GM10266 (cell line): ENCODE data around the gene PODXL.

Experiments used
- DNase-seq: peaks from one replicate; pipeline ENCODE4 v3.0.0; 2012; ENCODE audit errors: extremely low spot score
- CTCF ChIP-seq: IDR thresholded peaks from 2 replicates; pipeline ENCODE4 v1.5.1; 2012; ENCODE audit warnings: mild to moderate bottlenecking, low read depth; ENCODE audit not compliant: control insufficient read depth, insufficient read depth; ENCODE audit errors: missing control alignments

Gene PODXL

DNA sequence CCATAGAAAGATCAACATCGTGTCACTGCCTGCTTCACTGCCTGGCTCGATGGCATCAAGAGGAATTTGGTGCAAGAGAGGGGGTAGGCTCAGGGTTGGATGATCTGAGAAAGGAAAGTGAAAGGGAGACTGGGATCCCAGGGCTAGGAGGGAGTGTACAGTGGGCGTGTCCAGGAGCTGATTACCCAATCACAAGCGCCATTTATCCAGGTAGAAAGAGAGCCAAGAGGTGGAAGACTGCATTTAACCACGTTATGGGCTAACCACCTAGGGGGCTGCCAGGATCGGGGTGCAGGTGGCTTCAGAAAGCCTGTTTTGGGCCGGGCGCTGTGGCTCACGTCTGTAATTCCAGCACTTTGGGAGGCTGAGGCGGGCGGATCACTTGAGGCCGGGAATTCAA is 10.3 kb downstream of the PODXL start:
- DNase-seq = no peak
- no peak for TF ChIP-seq CTCF

DNA sequence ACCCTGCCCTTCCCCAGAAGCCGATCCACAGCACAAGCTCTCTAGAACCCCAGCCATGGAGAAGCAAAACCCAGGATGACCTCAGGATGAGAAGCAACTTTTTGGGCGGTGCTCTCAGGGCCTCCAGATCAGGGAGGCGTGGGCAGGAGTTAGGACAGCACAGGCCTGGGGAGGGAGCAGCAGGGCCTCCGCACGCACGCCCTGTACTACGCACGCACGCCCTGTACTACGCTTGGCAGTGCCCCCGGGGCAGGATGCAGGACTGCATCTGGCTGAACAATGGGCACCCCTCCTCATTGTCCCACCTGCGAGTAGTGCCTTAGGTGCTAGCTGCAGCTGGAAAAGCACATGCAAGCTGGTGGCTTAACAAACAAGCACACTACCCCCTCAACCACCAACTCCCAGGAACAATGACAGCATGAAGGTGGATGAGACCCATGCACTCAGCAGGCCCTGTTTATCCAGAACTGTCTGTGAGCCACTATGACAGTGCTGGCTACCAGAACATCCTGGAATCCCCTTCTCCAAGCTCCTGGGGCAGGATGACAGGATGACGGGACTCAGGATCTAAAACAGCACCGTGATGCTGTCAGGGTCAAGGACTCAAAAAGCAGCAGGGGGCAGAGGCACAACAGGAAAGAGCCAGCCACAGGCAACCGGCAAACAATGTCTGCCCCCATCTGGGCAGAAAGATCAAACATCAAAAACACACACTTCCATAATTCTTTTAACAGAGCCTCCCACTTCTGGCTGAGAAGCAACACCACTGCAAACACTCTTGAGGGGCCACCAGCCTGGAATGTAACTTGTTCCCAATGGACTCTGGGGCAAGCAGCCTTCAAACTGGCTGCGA is 11.8 kb downstream of the PODXL start:
- peak; percentile 24 for TF ChIP-seq CTCF
- DNase-seq = no peak

- no peak for DNase-seq
- TF ChIP-seq CTCF = no peak
Measured at GRCh38 chr7:131544021-131544420, 12.4 kb downstream of the PODXL start.

DNA sequence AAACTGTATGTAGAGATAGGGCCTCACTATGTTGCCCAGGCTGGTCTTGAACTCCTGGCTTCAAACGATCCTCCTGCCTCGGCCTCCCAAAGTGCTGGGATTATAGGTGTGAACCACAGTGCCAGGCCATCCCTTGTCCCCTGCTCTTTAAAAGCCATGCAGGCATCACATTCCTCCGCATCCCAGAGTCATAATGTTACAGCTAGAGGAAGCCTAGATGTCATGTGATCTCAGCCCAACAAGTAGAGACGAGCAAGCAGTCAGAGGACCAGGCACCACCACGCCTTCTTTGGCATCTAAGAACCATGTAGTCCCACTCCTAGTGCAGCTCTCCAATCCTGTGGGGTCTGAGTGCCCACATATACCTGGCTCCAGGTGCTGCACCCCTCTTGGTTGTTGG is 13.1 kb downstream of the PODXL start:
- no peak for TF ChIP-seq CTCF
- no peak for DNase-seq

- DNase-seq = no peak
- no peak for TF ChIP-seq CTCF
Measured at GRCh38 chr7:131540491-131541162, 15.8 kb downstream of the PODXL start.

GRCh38 chr7:131538813-131539179 is 17.6 kb downstream of the PODXL start:
- no peak for DNase-seq
- TF ChIP-seq CTCF = no peak
